Breast epithelium (tissue), 3 donors: ENCODE measurements around the gene ANXA2.

ENCODE experiments used
- POLR2A ChIP-seq: fragments of 450-650 bp; IDR thresholded peaks from one replicate; pipeline ENCODE4 v1.6.1; 2016; ENCODE audit warnings: antibody characterized with exemption, mild to moderate bottlenecking, moderate library complexity
- POLR2AphosphoS5 ChIP-seq, 3 donors: sonication (generic); formaldehyde crosslinking; IDR thresholded peaks; one replicate each; pipeline ENCODE4 v1.6.1; 2017; ENCODE audit warnings: antibody characterized with exemption in 3 of 3
- TF ChIP-seq, protein P1 (sequence below), 3 donors: fragments of 450-650 bp; IDR thresholded peaks; one replicate each; pipeline ENCODE4 v1.5.1; 2016 to 2017; ENCODE audit warnings: antibody characterized with exemption in 3 of 3, mild to moderate bottlenecking in 3 of 3, moderate library complexity in 3 of 3

DNA sequence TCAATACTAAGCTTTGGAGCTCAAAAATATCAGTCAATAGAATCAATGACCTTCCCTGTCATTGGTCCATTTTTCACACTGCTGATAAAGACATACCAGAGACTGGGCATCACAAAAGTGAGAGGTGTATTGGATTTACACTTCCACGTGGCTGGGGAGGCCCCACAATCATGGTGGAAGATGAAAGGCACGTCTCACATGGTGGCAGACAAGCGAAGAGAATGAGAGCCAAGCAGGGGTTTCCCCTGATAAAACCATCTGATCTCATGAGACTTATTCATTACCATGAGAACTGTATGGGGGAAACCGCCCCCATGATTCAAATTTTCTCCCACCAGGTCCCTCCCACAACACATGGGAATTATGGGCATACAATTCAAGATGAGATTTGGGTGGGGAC, 81.9 kb downstream of the ANXA2 start:
- TF ChIP-seq, protein P1, sequence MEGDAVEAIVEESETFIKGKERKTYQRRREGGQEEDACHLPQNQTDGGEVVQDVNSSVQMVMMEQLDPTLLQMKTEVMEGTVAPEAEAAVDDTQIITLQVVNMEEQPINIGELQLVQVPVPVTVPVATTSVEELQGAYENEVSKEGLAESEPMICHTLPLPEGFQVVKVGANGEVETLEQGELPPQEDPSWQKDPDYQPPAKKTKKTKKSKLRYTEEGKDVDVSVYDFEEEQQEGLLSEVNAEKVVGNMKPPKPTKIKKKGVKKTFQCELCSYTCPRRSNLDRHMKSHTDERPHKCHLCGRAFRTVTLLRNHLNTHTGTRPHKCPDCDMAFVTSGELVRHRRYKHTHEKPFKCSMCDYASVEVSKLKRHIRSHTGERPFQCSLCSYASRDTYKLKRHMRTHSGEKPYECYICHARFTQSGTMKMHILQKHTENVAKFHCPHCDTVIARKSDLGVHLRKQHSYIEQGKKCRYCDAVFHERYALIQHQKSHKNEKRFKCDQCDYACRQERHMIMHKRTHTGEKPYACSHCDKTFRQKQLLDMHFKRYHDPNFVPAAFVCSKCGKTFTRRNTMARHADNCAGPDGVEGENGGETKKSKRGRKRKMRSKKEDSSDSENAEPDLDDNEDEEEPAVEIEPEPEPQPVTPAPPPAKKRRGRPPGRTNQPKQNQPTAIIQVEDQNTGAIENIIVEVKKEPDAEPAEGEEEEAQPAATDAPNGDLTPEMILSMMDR (IDR thresholded peaks at IDR 0.05): no peak
- TF ChIP-seq POLR2AphosphoS5 (IDR thresholded peaks at IDR 0.05): no peak
- TF ChIP-seq POLR2A: no peak
